CD14-positive monocyte (primary cell): Measurements from ENCODE around the gene LIM2. TPM values are rescaled to one million over a fixed set of nuclear protein-coding genes. Genes with fewer than 3 reads are reported as not detected.
"Not testable (repeated sequence)": the region's sequence is repeated elsewhere in the genome, so short reads cannot be mapped to it uniquely, and the experiment has no call there.

Source experiments
- DNase-seq, 3 donors: peaks; one replicate each; pipeline ENCODE4 v3.0.0-alpha.2; 2011 to 2022
- H2AFZ ChIP-seq: 2 replicates; pipeline ENCODE4 v1.6.0; 2012; ENCODE audit warnings: mild to moderate bottlenecking, low read depth, low read length, inconsistent platforms; ENCODE audit not compliant: insufficient read depth, poor library complexity, severe bottlenecking
- H3K27ac ChIP-seq, 2 donors: 1 replicate in 1 of 2; 2 replicates in 1 of 2; pipeline ENCODE4 v1.5.1; 2012 to 2013; ENCODE audit warnings: low read length in 2 of 2, control low read depth in 1 of 2, inconsistent platforms in 1 of 2, low read depth in 1 of 2, mild to moderate bottlenecking in 1 of 2
- H3K27me3 ChIP-seq, 2 donors: one replicate each; pipeline versions ENCODE4 v1.6.0 to v1.6.1; 2011 to 2013; ENCODE audit warnings: low read length in 2 of 2; ENCODE audit not compliant: control insufficient read depth in 2 of 2, insufficient read depth in 2 of 2
- H3K36me3 ChIP-seq, 2 donors: replicated peaks in 1 of 2; 1 replicate in 1 of 2; 2 replicates in 1 of 2; pipeline versions ENCODE4 v1.5.1 to v1.6.1; 2012 to 2013; ENCODE audit warnings: low read length in 2 of 2, control low read depth in 1 of 2, inconsistent platforms in 1 of 2, mild to moderate bottlenecking in 1 of 2; ENCODE audit not compliant: insufficient read depth in 2 of 2, control insufficient read depth in 1 of 2
- H3K4me1 ChIP-seq, 2 donors: 1 replicate in 1 of 2; 2 replicates in 1 of 2; pipeline versions ENCODE4 v1.5.1 to v1.6.1; 2012 to 2013; ENCODE audit warnings: low read length in 2 of 2, control low read depth in 1 of 2, inconsistent platforms in 1 of 2, mild to moderate bottlenecking in 1 of 2, moderate library complexity in 1 of 2; ENCODE audit not compliant: insufficient read depth in 2 of 2, control insufficient read depth in 1 of 2
- H3K4me2 ChIP-seq: replicated peaks from 2 replicates; pipeline ENCODE3; 2012; ENCODE audit warnings: low read length, moderate library complexity, mild to moderate bottlenecking; ENCODE audit not compliant: poor library complexity, severe bottlenecking; ENCODE audit errors: extremely low read depth
- H3K4me3 ChIP-seq, 3 experiments: fragments of 200-600 bp in 1 of 3; sonication (generic) in 1 of 3; replicated peaks in 1 of 3; 1 replicate in 2 of 3; 2 replicates in 1 of 3; pipeline ENCODE4 v1.5.1; 2011 to 2013; ENCODE audit warnings: low read length in 3 of 3, mild to moderate bottlenecking in 3 of 3, control low read depth in 2 of 3, low read depth in 2 of 3, inconsistent platforms in 1 of 3, moderate library complexity in 1 of 3
- H3K79me2 ChIP-seq: 2 replicates; pipeline ENCODE4 v1.6.0; 2012; ENCODE audit warnings: mild to moderate bottlenecking, control low read depth, inconsistent platforms, low read length, moderate library complexity; ENCODE audit not compliant: insufficient read depth
- H3K9ac ChIP-seq: 2 replicates; pipeline ENCODE4 v1.6.0; 2017; ENCODE audit warnings: low read length, mild to moderate bottlenecking; ENCODE audit not compliant: insufficient read depth, poor library complexity, severe bottlenecking
- H3K9me3 ChIP-seq, 2 donors: replicated peaks in 1 of 2; 1 replicate in 1 of 2; 2 replicates in 1 of 2; pipeline versions ENCODE4 v1.5.1 to v1.6.1; 2012 to 2013; ENCODE audit warnings: low read length in 2 of 2, control low read depth in 1 of 2; ENCODE audit not compliant: control insufficient read depth in 1 of 2, insufficient read depth in 1 of 2
- H4K20me1 ChIP-seq: 2 replicates; pipeline ENCODE4 v1.6.0; 2012; ENCODE audit warnings: mild to moderate bottlenecking, low read length, control low read depth, moderate library complexity; ENCODE audit not compliant: insufficient read depth
- H3K27ac Mint-ChIP-seq, 7 donors: one replicate each; pipeline ENCODE4 v1.8.0; 2020; ENCODE audit warnings: mild to moderate bottlenecking in 7 of 7, mixed read lengths in 7 of 7, moderate library complexity in 6 of 7, inconsistent platforms in 2 of 7
- H3K27me3 Mint-ChIP-seq, 3 donors: one replicate each; pipeline ENCODE4 v1.8.0; 2021 to 2022; ENCODE audit warnings: low read depth in 3 of 3, mild to moderate bottlenecking in 3 of 3, mixed read lengths in 3 of 3, moderate library complexity in 3 of 3, inconsistent platforms in 1 of 3
- H3K36me3 Mint-ChIP-seq, 2 donors: one replicate each; pipeline ENCODE4 v1.8.0; 2020; ENCODE audit warnings: mixed read lengths in 2 of 2, inconsistent platforms in 1 of 2, mild to moderate bottlenecking in 1 of 2
- H3K4me1 Mint-ChIP-seq: one replicate; pipeline ENCODE4 v1.8.0; 2020; ENCODE audit warnings: mild to moderate bottlenecking, mixed read lengths
- H3K4me3 Mint-ChIP-seq, 2 donors: one replicate each; pipeline ENCODE4 v1.8.0; 2020; ENCODE audit warnings: mild to moderate bottlenecking in 2 of 2, mixed read lengths in 2 of 2, moderate library complexity in 1 of 2
- H3K9me3 Mint-ChIP-seq, 7 donors: one replicate each; pipeline ENCODE4 v1.8.0; 2020 to 2022; ENCODE audit warnings: mixed read lengths in 7 of 7, mild to moderate bottlenecking in 6 of 7, moderate library complexity in 6 of 7, inconsistent platforms in 2 of 7
- WGBS: methylation state at CpG from one replicate; pipeline ENCODE4 v1.1.5; 2013; ENCODE audit warnings: missing lambda C conversion rate; ENCODE audit not compliant: insufficient coverage; 5-methylcytosine and 5-hydroxymethylcytosine counted together
- intact Hi-C, 2 donors: fragments of 100-400 bp; cut with micrococcal nuclease; formaldehyde crosslinking; loops; one replicate each; pipeline versions ENCODE4 v1.15.0 to v1.15.1; 2023
- polyA plus RNA-seq, 3 donors: library from polyadenylated mRNA; depleted of rRNA in 1 of 3; unstranded in 2 of 3; stranded (reverse) in 1 of 3; fragments of 300-500 nt in 2 of 3; fragments of >200 nt in 1 of 3; fragmentation: Illumina TruSeq in 2 of 3; gene quantifications; 1 replicate in 2 of 3; 2 replicates in 1 of 3; pipeline ENCODE4 v1.2.3, GENCODE V29; 2012 to 2021
- TF ChIP-seq, protein P1 (sequence below): fragments of 200-600 bp; IDR thresholded peaks from one replicate; pipeline ENCODE4 v1.8.0; 2022; ENCODE audit warnings: antibody characterized with exemption, mild to moderate bottlenecking

Gene LIM2
- polyA plus RNA-seq, 3 donors, result not detected

DNA sequence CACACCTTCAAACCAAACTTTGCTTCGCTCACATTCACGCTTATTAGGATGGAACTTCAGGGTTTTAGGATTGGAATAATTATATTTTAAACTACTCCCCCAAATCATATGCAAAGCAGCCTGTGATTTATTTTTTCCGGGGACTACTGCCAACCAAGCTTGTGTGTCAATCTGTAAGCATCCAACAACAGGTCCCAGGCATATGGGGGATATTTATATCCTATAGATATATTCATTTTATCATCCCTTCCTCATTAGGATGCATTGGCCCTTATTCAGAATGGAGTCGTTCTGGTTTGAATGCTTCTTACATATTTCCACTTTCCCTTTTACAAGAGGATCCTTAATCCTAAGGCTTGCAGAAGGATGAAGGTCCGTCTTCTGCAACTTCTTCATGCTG lies 11.5 kb upstream of the LIM2 start:
- Histone ChIP-seq H3K27me3 (no peaks in the 10 kb centered on the region), H2AFZ (no peak overlapping the region), H3K9me3 (peaks cover 16 to 26% of the 10 kb centered on the region in 2 donors), H3K27ac (no peak overlapping the region), H3K36me3 (no peaks in the 10 kb centered on the region), H3K4me3 (no peak overlapping the region), H4K20me1 (no peaks in the 10 kb centered on the region), H3K4me2 (no peak overlapping the region), H3K79me2 (peaks cover 8% of the 10 kb centered on the region), H3K4me1 (peaks cover 26 to 29% of the 10 kb centered on the region in 2 donors), H3K9ac (no peak overlapping the region)
- intact Hi-C loops, result loop anchor here (2.0 to 10.0 kb wide), 4 partner anchors 38 to 266 kb away; partner anchors contain the start of gene SIGLEC12 (in 1 of the 2)
- H3K4me3 Mint-ChIP-seq, result no peak overlapping the region
- no peak overlapping the region for H3K27ac Mint-ChIP-seq
- no CpG with 5 or more reads among the region's 5 CpGs for WGBS
- TF ChIP-seq, protein P1, sequence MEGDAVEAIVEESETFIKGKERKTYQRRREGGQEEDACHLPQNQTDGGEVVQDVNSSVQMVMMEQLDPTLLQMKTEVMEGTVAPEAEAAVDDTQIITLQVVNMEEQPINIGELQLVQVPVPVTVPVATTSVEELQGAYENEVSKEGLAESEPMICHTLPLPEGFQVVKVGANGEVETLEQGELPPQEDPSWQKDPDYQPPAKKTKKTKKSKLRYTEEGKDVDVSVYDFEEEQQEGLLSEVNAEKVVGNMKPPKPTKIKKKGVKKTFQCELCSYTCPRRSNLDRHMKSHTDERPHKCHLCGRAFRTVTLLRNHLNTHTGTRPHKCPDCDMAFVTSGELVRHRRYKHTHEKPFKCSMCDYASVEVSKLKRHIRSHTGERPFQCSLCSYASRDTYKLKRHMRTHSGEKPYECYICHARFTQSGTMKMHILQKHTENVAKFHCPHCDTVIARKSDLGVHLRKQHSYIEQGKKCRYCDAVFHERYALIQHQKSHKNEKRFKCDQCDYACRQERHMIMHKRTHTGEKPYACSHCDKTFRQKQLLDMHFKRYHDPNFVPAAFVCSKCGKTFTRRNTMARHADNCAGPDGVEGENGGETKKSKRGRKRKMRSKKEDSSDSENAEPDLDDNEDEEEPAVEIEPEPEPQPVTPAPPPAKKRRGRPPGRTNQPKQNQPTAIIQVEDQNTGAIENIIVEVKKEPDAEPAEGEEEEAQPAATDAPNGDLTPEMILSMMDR, result no peak
- H3K27me3 Mint-ChIP-seq, result peaks cover 0 to 4% (median 0%) of the 10 kb centered on the region in 3 donors
- H3K9me3 Mint-ChIP-seq, result peaks cover 19 to 27% (median 24%) of the 10 kb centered on the region in 7 donors
- H3K4me1 Mint-ChIP-seq, result peaks cover 29% of the 10 kb centered on the region
- no peak for DNase-seq
- peaks cover 5 to 18% of the 10 kb centered on the region in 2 donors for H3K36me3 Mint-ChIP-seq

DNA sequence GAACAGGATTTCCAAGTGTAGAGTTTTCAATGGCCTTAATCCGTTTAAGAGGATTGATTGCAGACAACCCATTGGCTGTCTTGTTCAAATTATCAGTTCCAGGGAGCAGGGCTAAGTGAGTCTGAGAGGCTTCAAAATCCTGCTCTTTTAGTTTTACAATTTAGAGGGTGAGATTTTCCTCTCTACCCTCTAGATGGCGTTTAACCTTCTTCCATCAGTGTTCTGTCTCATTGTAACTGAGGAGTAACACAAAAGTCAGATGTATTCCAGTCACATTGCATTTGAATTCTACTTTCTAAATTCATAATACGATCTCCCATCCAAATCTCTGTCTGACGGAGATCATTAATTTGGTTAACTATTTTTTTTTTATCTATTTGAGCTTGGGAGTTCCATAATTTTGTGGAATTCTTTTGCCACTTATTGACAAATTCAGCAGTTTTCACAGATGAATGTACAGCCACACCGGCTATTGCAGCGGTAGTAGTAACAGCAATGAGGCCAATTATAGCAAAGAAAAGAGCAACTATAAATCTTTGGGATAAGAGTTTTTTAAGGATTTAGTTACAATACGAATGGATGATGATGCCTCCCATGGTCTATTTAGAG lies 10.4 kb upstream of the LIM2 start:
- H3K4me3 ChIP-seq, result no peak overlapping the region
- Mint-ChIP-seq H3K27ac (peak overlapping the region in 2 of 7 donors; percentile 37 to 63), H3K27me3 (peaks cover 0 to 4% (median 0%) of the 10 kb centered on the region in 3 donors), H3K4me1 (peaks cover 33% of the 10 kb centered on the region), H3K36me3 (peaks cover under 1 to 12% of the 10 kb centered on the region in 2 donors), H3K4me3 (no peak overlapping the region), H3K9me3 (peaks cover 16 to 20% (median 19%) of the 10 kb centered on the region in 7 donors)
- H3K79me2 ChIP-seq, result peaks cover 8% of the 10 kb centered on the region
- no peaks in the 10 kb centered on the region for H3K27me3 ChIP-seq
- H3K36me3 ChIP-seq, result no peaks in the 10 kb centered on the region
- no peak overlapping the region for H2AFZ ChIP-seq
- H3K9me3 ChIP-seq, result peaks cover 16 to 20% of the 10 kb centered on the region in 2 donors
- no peak overlapping the region for H3K27ac ChIP-seq
- intact Hi-C loops, result loop anchor here (2.0 to 10.0 kb wide), 4 partner anchors 39 to 267 kb away; partner anchors contain the start of gene SIGLEC12 (in 1 of the 2)
- no peaks in the 10 kb centered on the region for H4K20me1 ChIP-seq
- DNase-seq, result peak in 2 of 3 donors; percentile 58 to 67
- TF ChIP-seq, protein P1, result peak; percentile 76
- no peak overlapping the region for H3K4me2 ChIP-seq
- no CpG with 5 or more reads among the region's 7 CpGs for WGBS
- no peak overlapping the region for H3K9ac ChIP-seq
- H3K4me1 ChIP-seq, result peaks cover 30 to 36% of the 10 kb centered on the region in 2 donors

DNA sequence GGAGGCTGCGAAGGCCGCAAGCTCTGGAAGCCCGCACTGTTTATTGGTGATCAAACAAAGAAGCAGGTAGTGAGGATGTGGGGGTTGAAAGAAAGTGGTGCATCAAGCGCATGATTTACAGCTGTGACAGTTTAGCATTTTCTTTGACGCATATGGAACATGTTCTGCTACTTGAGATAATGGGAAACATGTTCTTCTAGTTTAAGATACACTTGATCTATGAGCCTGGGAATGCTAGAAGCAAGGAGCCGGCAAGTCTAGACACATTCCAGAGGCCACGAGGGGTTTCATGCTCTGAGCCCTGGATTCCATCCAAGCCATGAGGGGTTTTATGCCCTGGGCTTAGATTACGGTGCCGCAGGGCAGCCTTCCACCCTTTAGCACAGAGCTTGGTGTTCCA lies 9.7 kb upstream of the LIM2 start:
- intact Hi-C loops, result loop anchor here in 1 of 2 donors (5.0 to 10.0 kb wide), 3 partner anchors 40 to 267 kb away; partner anchors contain the start of gene SIGLEC12
- peaks cover 9 to 14% (median 12%) of the 10 kb centered on the region in 7 donors for H3K9me3 Mint-ChIP-seq
- H3K36me3 Mint-ChIP-seq, H3K27me3 Mint-ChIP-seq, H3K9ac ChIP-seq, H3K27ac ChIP-seq, H4K20me1 ChIP-seq, H3K4me3 ChIP-seq, H3K4me2 ChIP-seq, H3K27me3 ChIP-seq, H3K36me3 ChIP-seq, DNase-seq, H3K79me2 ChIP-seq, H2AFZ ChIP-seq: not testable (repeated sequence)
- H3K4me3 Mint-ChIP-seq, result peak overlapping the region in 1 of 2 donors; percentile 17
- H3K4me1 Mint-ChIP-seq, result peaks cover 36% of the 10 kb centered on the region
- peaks cover 12 to 14% of the 10 kb centered on the region in 2 donors for H3K9me3 ChIP-seq
- peaks cover 30 to 36% of the 10 kb centered on the region in 2 donors for H3K4me1 ChIP-seq
- 100% methylated on average over 9 of the region's 9 CpGs for WGBS
- peak overlapping the region in 4 of 7 donors; percentile 15 to 71 (median 46) for H3K27ac Mint-ChIP-seq
